ENCODE results near the gene FRG2C. TPM values are rescaled to one million over a fixed set of nuclear protein-coding genes. Genes with fewer than 3 reads are reported as not detected.

Gene FRG2C
- polyA plus RNA-seq, 3 donors from 2014 or later = not detected

DNA sequence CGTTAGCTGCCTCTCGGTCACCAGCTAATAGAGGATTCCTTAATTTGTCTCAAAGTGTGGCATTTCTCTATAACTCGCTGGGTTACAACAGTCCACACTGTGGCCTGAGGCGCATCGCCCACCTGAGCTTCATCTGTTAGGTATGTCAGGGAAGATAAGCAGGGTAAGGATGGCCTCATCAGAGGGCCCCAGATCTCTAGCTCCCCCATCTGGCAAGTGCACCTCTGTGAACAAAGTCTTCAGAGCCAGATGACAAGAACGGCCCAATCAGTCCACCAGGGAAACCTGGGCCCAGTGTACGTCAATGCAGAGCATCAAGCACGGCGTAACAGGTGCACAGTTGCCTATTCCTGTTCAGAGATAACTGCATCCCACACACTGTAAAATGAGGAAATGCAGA is 23.2 kb downstream of the FRG2C start:
- Mint-ChIP-seq H3K27me3 (ENCODE audit: low read depth in 3 of 3) (no peaks in the 10 kb centered on the region), H3K9me3 (peaks cover 12 to 60% (median 44%) of the 10 kb centered on the region in 6 donors), H3K4me3 (no peak overlapping the region), H3K27ac (no peak overlapping the region), H3K4me1 (no peaks in the 10 kb centered on the region), H3K36me3 (peaks cover 0 to 8% (median 2%) of the 10 kb centered on the region in 3 donors)
- DNase-seq = no peak

GRCh38 chr3:75692061-75692460 is 27.9 kb downstream of the FRG2C start:
- H3K27ac Mint-ChIP-seq = no peak overlapping the region
- H3K27me3 Mint-ChIP-seq (ENCODE audit: low read depth in 3 of 3) = no peaks in the 10 kb centered on the region
- H3K9me3 Mint-ChIP-seq = peaks cover 15 to 49% (median 41%) of the 10 kb centered on the region in 6 donors
- H3K4me3 Mint-ChIP-seq = no peak overlapping the region
- DNase-seq = no peak
- H3K36me3 Mint-ChIP-seq = peaks cover 0 to 2% (median 0%) of the 10 kb centered on the region in 3 donors
- H3K4me1 Mint-ChIP-seq = no peaks in the 10 kb centered on the region

Other genes starting within 250 kb of the FRG2C start
- gene ZNF717, start 121.2 kb downstream of the FRG2C start, polyA plus RNA-seq = 1 to 10 TPM; 4.7 to 8.2 (median 6.4) TPM